GM23338 (cell line): ENCODE data around the gene KRT16. TPM values are rescaled to one million over a fixed set of nuclear protein-coding genes. Genes with fewer than 3 reads are reported as not detected.
A peak's percentile ranks its signal among the peaks of the same experiment; 100 is the strongest.

Experiments
- ATAC-seq: fragments of 200-7000 bp; cut with Tn5 transposase; 3 replicates; pipeline ENCODE4 v1.9.1; 2020
- DNase-seq: peaks from one replicate; pipeline ENCODE4 v3.0.0-alpha.2; 2015; ENCODE audit warnings: low spot score
- H2AFZ ChIP-seq: fragments of 200-600 bp; sonication (generic); 2 replicates; pipeline ENCODE4 v1.8.0; 2016; ENCODE audit warnings: antibody characterized with exemption, mild to moderate bottlenecking, moderate library complexity
- H3F3A ChIP-seq: fragments of 200-600 bp; sonication (generic); replicated peaks from 2 replicates; pipeline ENCODE4 v1.8.0; 2017; ENCODE audit warnings: antibody characterized with exemption, mixed run types, low read depth
- H3K27ac ChIP-seq: fragments of 200-600 bp; sonication (generic); 2 replicates; pipeline ENCODE4 v1.6.1; 2016; ENCODE audit warnings: low read depth
- H3K27me3 ChIP-seq: fragments of 200-600 bp; sonication (generic); 2 replicates; pipeline ENCODE4 v1.8.0; 2016; ENCODE audit warnings: mild to moderate bottlenecking, mixed run types, moderate library complexity; ENCODE audit not compliant: insufficient read depth
- H3K36me3 ChIP-seq: fragments of 200-600 bp; sonication (generic); 2 replicates; pipeline ENCODE4 v1.8.0; 2016; ENCODE audit warnings: mild to moderate bottlenecking; ENCODE audit not compliant: insufficient read depth
- H3K4me1 ChIP-seq: fragments of 200-600 bp; sonication (generic); 2 replicates; pipeline ENCODE4 v1.8.0; 2016; ENCODE audit warnings: mild to moderate bottlenecking, moderate library complexity; ENCODE audit not compliant: insufficient read depth
- H3K4me2 ChIP-seq: fragments of 200-600 bp; sonication (generic); 2 replicates; pipeline ENCODE4 v1.7.1; 2017; ENCODE audit warnings: mixed run types
- H3K4me3 ChIP-seq: fragments of 200-600 bp; sonication (generic); 2 replicates; pipeline ENCODE4 v1.6.1; 2016; ENCODE audit warnings: mixed run types
- H3K79me2 ChIP-seq: fragments of 200-600 bp; sonication (generic); replicated peaks from 2 replicates; pipeline ENCODE4 v1.8.0; 2017; ENCODE audit warnings: mild to moderate bottlenecking; ENCODE audit not compliant: insufficient read depth
- H3K9me2 ChIP-seq: fragments of 200-600 bp; sonication (generic); 2 replicates; pipeline ENCODE4 v1.8.0; 2017; ENCODE audit not compliant: insufficient read depth
- H4K20me1 ChIP-seq: fragments of 200-600 bp; sonication (generic); replicated peaks from 2 replicates; pipeline ENCODE4 v1.8.0; 2017; ENCODE audit warnings: mild to moderate bottlenecking; ENCODE audit not compliant: insufficient read depth
- H3K27ac Mint-ChIP-seq: 2 replicates; pipeline ENCODE4 v1.8.0; 2020; ENCODE audit warnings: inconsistent platforms, mild to moderate bottlenecking, moderate library complexity, mixed read lengths
- H3K27me3 Mint-ChIP-seq: 3 replicates; pipeline ENCODE4 v1.8.0; 2022; ENCODE audit warnings: low read depth, mild to moderate bottlenecking, moderate library complexity, mixed read lengths, inconsistent platforms; ENCODE audit not compliant: insufficient read depth, poor library complexity
- H3K36me3 Mint-ChIP-seq: 3 replicates; pipeline ENCODE4 v1.8.0; 2021; ENCODE audit warnings: low read depth, mild to moderate bottlenecking, inconsistent platforms, moderate library complexity, mixed read lengths
- H3K4me1 Mint-ChIP-seq: 3 replicates; pipeline ENCODE4 v1.8.0; 2020; ENCODE audit warnings: mild to moderate bottlenecking, inconsistent platforms, mixed read lengths
- H3K4me3 Mint-ChIP-seq: 3 replicates; pipeline ENCODE4 v1.8.0; 2021; ENCODE audit warnings: moderate library complexity, mild to moderate bottlenecking, inconsistent platforms, mixed read lengths
- H3K9me3 Mint-ChIP-seq: 3 replicates; pipeline ENCODE4 v1.8.0; 2020; ENCODE audit warnings: moderate library complexity, mild to moderate bottlenecking, inconsistent platforms, mixed read lengths
- CREB1 ChIP-seq: fragments of 250-450 bp; sonication (Bioruptor Pico); IDR thresholded peaks from 2 replicates; pipeline ENCODE4 v1.5.0; 2020; ENCODE audit warnings: low read depth, mild to moderate bottlenecking, moderate library complexity
- EZH2 ChIP-seq: fragments of 200-600 bp; sonication (generic); IDR thresholded peaks from one replicate; pipeline ENCODE4 v1.8.0; 2017; ENCODE audit warnings: antibody characterized with exemption, mild to moderate bottlenecking, low read depth; ENCODE audit not compliant: unreplicated experiment
- EZH2phosphoT487 ChIP-seq: fragments of 200-600 bp; sonication (generic); IDR thresholded peaks from one replicate; pipeline ENCODE4 v1.8.1; 2018; ENCODE audit warnings: antibody characterized with exemption; ENCODE audit not compliant: unreplicated experiment
- JUNB ChIP-seq: IDR thresholded peaks from one replicate; pipeline ENCODE4 v1.6.1; 2016; ENCODE audit warnings: antibody characterized with exemption; ENCODE audit not compliant: unreplicated experiment
- POLR2AphosphoS5 ChIP-seq: IDR thresholded peaks from 2 replicates; pipeline ENCODE4 v1.6.1; 2016; ENCODE audit warnings: antibody characterized with exemption, low read depth
- STAT1 ChIP-seq: IDR thresholded peaks from one replicate; pipeline ENCODE4 v1.6.1; 2016; ENCODE audit warnings: antibody characterized with exemption; ENCODE audit not compliant: unreplicated experiment
- ZNF114 ChIP-seq: fragments of 250-450 bp; sonication (Bioruptor Pico); IDR thresholded peaks from 2 replicates; pipeline ENCODE4 v1.5.0; 2020; ENCODE audit warnings: mild to moderate bottlenecking, moderate library complexity
- ZNF331 ChIP-seq: fragments of 250-450 bp; sonication (Bioruptor Pico); IDR thresholded peaks from 2 replicates; pipeline ENCODE4 v1.5.0; 2020; ENCODE audit warnings: low read depth, mild to moderate bottlenecking, moderate library complexity
- polyA plus RNA-seq: library from polyadenylated mRNA; unstranded; fragments of >200 nt; fragmentation: Nextera tagmentation; extraction: Ambion mirVana; gene quantifications from 2 replicates; pipeline ENCODE4 v1.2.1, GENCODE V29; 2016
- total RNA-seq: library from RNA; depleted of rRNA; stranded (reverse); fragments of >200 nt; shearing (Covaris generic); gene quantifications from 2 replicates; pipeline ENCODE4 v1.2.3, GENCODE V29; 2014
- TF ChIP-seq, protein P1 (sequence below): fragments of 250-450 bp; sonication (Bioruptor Pico); IDR thresholded peaks from 2 replicates; pipeline ENCODE4 v1.5.0; 2020; ENCODE audit warnings: mild to moderate bottlenecking, moderate library complexity
- TF ChIP-seq, protein P2 (sequence below): IDR thresholded peaks from 2 replicates; pipeline ENCODE4 v1.6.1; 2016; ENCODE audit warnings: antibody characterized with exemption
- TF ChIP-seq, protein P3 (sequence below), 2 experiments: fragments of 200-600 bp in 1 of 2; sonication (generic) in 1 of 2; conservative IDR thresholded peaks; 2 replicates each; pipeline versions ENCODE4 v1.5.1 to v1.6.1; 2016 to 2017; ENCODE audit warnings: antibody characterized with exemption in 2 of 2, low read depth in 2 of 2, mild to moderate bottlenecking in 2 of 2, moderate library complexity in 1 of 2

Gene KRT16
- total and polyA plus RNA-seq, 2 experiments from 2014 or later: not detected

DNA sequence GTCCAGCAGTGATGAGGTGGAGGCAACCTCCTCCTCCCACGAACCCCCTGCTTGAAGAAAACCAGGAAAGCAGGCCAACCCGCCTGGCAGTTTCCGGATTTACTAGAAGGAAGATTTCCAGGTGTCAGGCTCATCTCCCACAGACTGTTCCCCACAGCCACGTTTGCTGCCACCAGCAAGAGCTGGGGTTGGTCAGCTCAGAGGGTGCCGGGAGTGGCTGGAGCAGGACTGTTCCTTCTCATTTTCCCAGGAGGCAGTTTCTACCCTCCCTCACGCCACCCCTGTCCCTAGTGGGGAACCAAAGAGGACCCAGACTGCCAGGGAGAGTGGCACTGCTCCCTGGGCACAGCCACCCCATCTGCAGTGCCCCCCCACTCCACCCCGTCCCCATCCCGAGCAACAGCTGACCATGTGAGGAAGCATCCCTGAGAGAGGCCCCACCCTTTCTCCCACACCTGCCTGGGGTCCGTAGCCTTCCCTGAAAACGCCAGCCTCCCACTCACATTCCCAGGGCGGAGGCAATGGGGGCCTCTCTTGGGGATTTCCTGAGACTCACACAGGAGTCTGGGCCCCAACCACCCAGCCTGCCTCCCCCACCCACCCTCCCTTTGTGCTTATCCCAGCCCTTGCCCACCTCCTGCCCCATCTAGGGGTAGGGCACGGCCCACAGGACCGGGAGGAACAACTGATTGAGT, 5.9 kb upstream of the KRT16 start (continued):
- TF ChIP-seq, protein P1, sequence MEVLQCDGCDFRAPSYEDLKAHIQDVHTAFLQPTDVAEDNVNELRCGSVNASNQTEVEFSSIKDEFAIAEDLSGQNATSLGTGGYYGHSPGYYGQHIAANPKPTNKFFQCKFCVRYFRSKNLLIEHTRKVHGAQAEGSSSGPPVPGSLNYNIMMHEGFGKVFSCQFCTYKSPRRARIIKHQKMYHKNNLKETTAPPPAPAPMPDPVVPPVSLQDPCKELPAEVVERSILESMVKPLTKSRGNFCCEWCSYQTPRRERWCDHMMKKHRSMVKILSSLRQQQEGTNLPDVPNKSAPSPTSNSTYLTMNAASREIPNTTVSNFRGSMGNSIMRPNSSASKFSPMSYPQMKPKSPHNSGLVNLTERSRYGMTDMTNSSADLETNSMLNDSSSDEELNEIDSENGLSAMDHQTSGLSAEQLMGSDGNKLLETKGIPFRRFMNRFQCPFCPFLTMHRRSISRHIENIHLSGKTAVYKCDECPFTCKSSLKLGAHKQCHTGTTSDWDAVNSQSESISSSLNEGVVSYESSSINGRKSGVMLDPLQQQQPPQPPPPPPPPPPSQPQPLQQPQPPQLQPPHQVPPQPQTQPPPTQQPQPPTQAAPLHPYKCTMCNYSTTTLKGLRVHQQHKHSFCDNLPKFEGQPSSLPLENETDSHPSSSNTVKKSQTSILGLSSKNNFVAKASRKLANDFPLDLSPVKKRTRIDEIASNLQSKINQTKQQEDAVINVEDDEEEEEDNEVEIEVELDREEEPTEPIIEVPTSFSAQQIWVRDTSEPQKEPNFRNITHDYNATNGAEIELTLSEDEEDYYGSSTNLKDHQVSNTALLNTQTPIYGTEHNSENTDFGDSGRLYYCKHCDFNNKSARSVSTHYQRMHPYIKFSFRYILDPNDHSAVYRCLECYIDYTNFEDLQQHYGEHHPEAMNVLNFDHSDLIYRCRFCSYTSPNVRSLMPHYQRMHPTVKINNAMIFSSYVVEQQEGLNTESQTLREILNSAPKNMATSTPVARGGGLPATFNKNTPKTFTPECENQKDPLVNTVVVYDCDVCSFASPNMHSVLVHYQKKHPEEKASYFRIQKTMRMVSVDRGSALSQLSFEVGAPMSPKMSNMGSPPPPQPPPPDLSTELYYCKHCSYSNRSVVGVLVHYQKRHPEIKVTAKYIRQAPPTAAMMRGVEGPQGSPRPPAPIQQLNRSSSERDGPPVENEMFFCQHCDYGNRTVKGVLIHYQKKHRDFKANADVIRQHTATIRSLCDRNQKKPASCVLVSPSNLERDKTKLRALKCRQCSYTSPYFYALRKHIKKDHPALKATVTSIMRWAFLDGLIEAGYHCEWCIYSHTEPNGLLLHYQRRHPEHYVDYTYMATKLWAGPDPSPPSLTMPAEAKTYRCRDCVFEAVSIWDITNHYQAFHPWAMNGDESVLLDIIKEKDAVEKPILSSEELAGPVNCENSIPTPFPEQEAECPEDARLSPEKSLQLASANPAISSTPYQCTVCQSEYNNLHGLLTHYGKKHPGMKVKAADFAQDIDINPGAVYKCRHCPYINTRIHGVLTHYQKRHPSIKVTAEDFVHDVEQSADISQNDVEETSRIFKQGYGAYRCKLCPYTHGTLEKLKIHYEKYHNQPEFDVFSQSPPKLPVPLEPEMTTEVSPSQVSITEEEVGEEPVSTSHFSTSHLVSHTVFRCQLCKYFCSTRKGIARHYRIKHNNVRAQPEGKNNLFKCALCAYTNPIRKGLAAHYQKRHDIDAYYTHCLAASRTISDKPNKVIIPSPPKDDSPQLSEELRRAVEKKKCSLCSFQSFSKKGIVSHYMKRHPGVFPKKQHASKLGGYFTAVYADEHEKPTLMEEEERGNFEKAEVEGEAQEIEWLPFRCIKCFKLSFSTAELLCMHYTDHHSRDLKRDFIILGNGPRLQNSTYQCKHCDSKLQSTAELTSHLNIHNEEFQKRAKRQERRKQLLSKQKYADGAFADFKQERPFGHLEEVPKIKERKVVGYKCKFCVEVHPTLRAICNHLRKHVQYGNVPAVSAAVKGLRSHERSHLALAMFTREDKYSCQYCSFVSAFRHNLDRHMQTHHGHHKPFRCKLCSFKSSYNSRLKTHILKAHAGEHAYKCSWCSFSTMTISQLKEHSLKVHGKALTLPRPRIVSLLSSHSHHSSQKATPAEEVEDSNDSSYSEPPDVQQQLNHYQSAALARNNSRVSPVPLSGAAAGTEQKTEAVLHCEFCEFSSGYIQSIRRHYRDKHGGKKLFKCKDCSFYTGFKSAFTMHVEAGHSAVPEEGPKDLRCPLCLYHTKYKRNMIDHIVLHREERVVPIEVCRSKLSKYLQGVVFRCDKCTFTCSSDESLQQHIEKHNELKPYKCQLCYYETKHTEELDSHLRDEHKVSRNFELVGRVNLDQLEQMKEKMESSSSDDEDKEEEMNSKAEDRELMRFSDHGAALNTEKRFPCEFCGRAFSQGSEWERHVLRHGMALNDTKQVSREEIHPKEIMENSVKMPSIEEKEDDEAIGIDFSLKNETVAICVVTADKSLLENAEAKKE: no peak
- TF ChIP-seq CREB1 (no peak), ZNF331 (CRISPR knock-in tag) (no peak), EZH2 (no peak), POLR2AphosphoS5 (no peak), JUNB (no peak), STAT1 (no peak), EZH2phosphoT487 (no peak)
- TF ChIP-seq, protein P2, sequence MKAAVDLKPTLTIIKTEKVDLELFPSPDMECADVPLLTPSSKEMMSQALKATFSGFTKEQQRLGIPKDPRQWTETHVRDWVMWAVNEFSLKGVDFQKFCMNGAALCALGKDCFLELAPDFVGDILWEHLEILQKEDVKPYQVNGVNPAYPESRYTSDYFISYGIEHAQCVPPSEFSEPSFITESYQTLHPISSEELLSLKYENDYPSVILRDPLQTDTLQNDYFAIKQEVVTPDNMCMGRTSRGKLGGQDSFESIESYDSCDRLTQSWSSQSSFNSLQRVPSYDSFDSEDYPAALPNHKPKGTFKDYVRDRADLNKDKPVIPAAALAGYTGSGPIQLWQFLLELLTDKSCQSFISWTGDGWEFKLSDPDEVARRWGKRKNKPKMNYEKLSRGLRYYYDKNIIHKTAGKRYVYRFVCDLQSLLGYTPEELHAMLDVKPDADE: no peak

DNA sequence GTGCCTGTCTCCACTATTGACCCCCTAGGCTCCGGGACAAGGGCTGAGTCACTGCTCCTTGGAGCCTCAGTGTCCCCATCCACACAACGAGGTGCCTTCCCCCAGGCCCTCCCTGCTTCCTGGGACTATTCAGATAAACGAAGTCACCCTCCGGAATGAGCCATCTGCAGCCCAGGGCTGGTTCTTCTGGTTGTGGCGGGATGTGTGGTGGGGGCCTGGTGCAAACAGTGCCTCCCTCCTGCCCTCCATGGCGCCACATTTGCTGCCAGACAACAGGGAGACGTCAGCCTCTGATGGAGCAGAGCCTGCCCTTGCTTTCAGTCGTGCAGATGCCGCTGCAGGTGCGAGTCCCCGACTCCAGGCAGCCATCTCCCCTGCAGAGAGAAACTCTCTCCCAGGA, 5.1 kb upstream of the KRT16 start:
- Histone ChIP-seq H3F3A (no peaks in the 10 kb centered on the region), H3K4me2 (no peak overlapping the region), H3K79me2 (no peaks in the 10 kb centered on the region), H3K27me3 (no peaks in the 10 kb centered on the region), H3K4me1 (no peaks in the 10 kb centered on the region), H3K9me2 (no peaks in the 10 kb centered on the region), H3K36me3 (no peaks in the 10 kb centered on the region), H4K20me1 (no peaks in the 10 kb centered on the region), H2AFZ (no peak overlapping the region), H3K27ac (no peak overlapping the region), H3K4me3 (no peak overlapping the region)
- no peak overlapping the region for H3K27ac Mint-ChIP-seq
- no peak overlapping the region for H3K4me3 Mint-ChIP-seq
- ATAC-seq (peak; percentile 20; the same call in 2 of the 3 replicates), DNase-seq (no peak)
- peaks cover 17% of the 10 kb centered on the region; the same call in 2 of the 3 replicates for H3K4me1 Mint-ChIP-seq
- H3K36me3 Mint-ChIP-seq: no peaks in the 10 kb centered on the region
- H3K9me3 Mint-ChIP-seq: no peaks in the 10 kb centered on the region; the same call in 2 of the 3 replicates
- peaks cover 21% of the 10 kb centered on the region for H3K27me3 Mint-ChIP-seq
- no peak for TF ChIP-seq JUNB
- TF ChIP-seq POLR2AphosphoS5: no peak
- TF ChIP-seq, protein P3, sequence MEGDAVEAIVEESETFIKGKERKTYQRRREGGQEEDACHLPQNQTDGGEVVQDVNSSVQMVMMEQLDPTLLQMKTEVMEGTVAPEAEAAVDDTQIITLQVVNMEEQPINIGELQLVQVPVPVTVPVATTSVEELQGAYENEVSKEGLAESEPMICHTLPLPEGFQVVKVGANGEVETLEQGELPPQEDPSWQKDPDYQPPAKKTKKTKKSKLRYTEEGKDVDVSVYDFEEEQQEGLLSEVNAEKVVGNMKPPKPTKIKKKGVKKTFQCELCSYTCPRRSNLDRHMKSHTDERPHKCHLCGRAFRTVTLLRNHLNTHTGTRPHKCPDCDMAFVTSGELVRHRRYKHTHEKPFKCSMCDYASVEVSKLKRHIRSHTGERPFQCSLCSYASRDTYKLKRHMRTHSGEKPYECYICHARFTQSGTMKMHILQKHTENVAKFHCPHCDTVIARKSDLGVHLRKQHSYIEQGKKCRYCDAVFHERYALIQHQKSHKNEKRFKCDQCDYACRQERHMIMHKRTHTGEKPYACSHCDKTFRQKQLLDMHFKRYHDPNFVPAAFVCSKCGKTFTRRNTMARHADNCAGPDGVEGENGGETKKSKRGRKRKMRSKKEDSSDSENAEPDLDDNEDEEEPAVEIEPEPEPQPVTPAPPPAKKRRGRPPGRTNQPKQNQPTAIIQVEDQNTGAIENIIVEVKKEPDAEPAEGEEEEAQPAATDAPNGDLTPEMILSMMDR (conservative IDR thresholded peaks at IDR 0.05; ENCODE audit: low read depth in 2 of 2): no peak
- no peak for TF ChIP-seq EZH2
- no peak for TF ChIP-seq ZNF114
- TF ChIP-seq EZH2phosphoT487: no peak
